K562 (cell line): ENCODE data around the gene TMEM167B. TPM values are rescaled to one million over a fixed set of nuclear protein-coding genes. Genes with fewer than 3 reads are reported as not detected.

Source experiments
- ATF7 ChIP-seq: fragments of 450-650 bp; IDR thresholded peaks from 2 replicates; pipeline ENCODE4 v1.7.1; 2014; ENCODE audit warnings: mild to moderate bottlenecking, moderate library complexity
- E2F4 ChIP-seq: sonication (generic); formaldehyde crosslinking; IDR thresholded peaks from 2 replicates; pipeline ENCODE4 v1.8.0; 2022; ENCODE audit warnings: mild to moderate bottlenecking, low read depth, missing genetic modification reagents
- FUS ChIP-seq: fragments of 200-400 bp; formaldehyde crosslinking; optimal IDR thresholded peaks from 2 replicates; pipeline ENCODE3; 2017; ENCODE audit warnings: low read depth, low read length
- SIX5 ChIP-seq, 2 experiments: IDR thresholded peaks; 2 replicates each; pipeline ENCODE4 v1.6.1; 2011; ENCODE audit warnings: low read length in 2 of 2, borderline replicate concordance in 1 of 2, low read depth in 1 of 2, mild to moderate bottlenecking in 1 of 2, moderate library complexity in 1 of 2; ENCODE audit not compliant: insufficient read depth in 1 of 2
- TAF1 ChIP-seq: IDR thresholded peaks from 2 replicates; pipeline ENCODE4 v1.6.1; 2011; ENCODE audit warnings: mild to moderate bottlenecking, low read length, moderate library complexity; ENCODE audit not compliant: insufficient read depth, control insufficient read depth, severe bottlenecking; ENCODE audit errors: extremely low read depth
- U2AF2 ChIP-seq: fragments of 200-400 bp; formaldehyde crosslinking; optimal IDR thresholded peaks from 2 replicates; pipeline ENCODE3; 2017; ENCODE audit warnings: low read depth, mild to moderate bottlenecking, low read length
- ZFP1 ChIP-seq: fragments of 450-650 bp; formaldehyde crosslinking; IDR thresholded peaks from 2 replicates; pipeline ENCODE4 v1.4.0; 2020; ENCODE audit warnings: mild to moderate bottlenecking, mixed read lengths
- ZFP36 ChIP-seq: fragments of 150-350 bp; IDR thresholded peaks from 2 replicates; pipeline ENCODE4 v1.6.1; 2018; ENCODE audit warnings: low read length, low read depth; ENCODE audit not compliant: partially characterized antibody
- ZNF175 ChIP-seq: fragments of 200-800 bp; sonication (Bioruptor generic); IDR thresholded peaks from 2 replicates; pipeline ENCODE4 v1.6.1; 2016; ENCODE audit warnings: low read depth, mild to moderate bottlenecking, missing genetic modification characterization, missing compliant biosample characterization
- ZNF277 ChIP-seq: fragments of 250-450 bp; sonication (Bioruptor Pico); IDR thresholded peaks from 2 replicates; pipeline ENCODE4 v1.8.0; 2022; ENCODE audit warnings: inconsistent platforms, mild to moderate bottlenecking, moderate library complexity, borderline replicate concordance
- ZNF395 ChIP-seq: fragments of 200-800 bp; sonication (Bioruptor generic); IDR thresholded peaks from 2 replicates; pipeline ENCODE4 v1.6.1; 2017; ENCODE audit warnings: missing genetic modification characterization, missing compliant biosample characterization
- polyA plus RNA-seq, 8 experiments: library from polyadenylated mRNA; depleted of rRNA in 4 of 8; stranded (reverse) in 5 of 8; unstranded in 3 of 8; fragments of >200 nt; fragmentation: Nextera tagmentation in 2 of 8; fragmentation: Illumina TruSeq in 1 of 8; extraction: Ambion mirVana in 2 of 8; extraction: Trizol in 1 of 8; gene quantifications; 2 replicates each; pipeline versions ENCODE4 v1.2.1 to v1.2.3, GENCODE V29; 2011 to 2014; ENCODE audit warnings: inconsistent platforms in 1 of 8, missing spikeins in 1 of 8
- total RNA-seq, 7 experiments: library from RNA; depleted of rRNA in 6 of 7; stranded (reverse); fragments of >200 nt in 6 of 7; fragmentation: Illumina TruSeq in 2 of 7; extraction: Trizol in 2 of 7; gene quantifications; 2 replicates each; pipeline versions ENCODE4 v1.2.1 to v1.2.3, GENCODE V29; 2011 to 2021; ENCODE audit warnings: low replicate concordance in 1 of 7
- TF ChIP-seq, protein P1 (sequence below), 2 experiments: fragments of 200-800 bp in 1 of 2; sonication (Bioruptor generic) in 1 of 2; sonication (generic) in 1 of 2; formaldehyde crosslinking in 1 of 2; IDR thresholded peaks in 1 of 2; conservative IDR thresholded peaks in 1 of 2; 2 replicates each; pipeline versions ENCODE4 v1.5.0 to v1.6.1; 2016 to 2020; ENCODE audit warnings: missing compliant biosample characterization in 1 of 2, missing genetic modification characterization in 1 of 2, missing genetic modification reagents in 1 of 2
- TF ChIP-seq, protein P2 (sequence below): fragments of 250-450 bp; sonication (Bioruptor Pico); IDR thresholded peaks from 2 replicates; pipeline ENCODE4 v1.8.0; 2022; ENCODE audit warnings: moderate library complexity, mild to moderate bottlenecking, inconsistent platforms

TMEM167B gene
- total and polyA plus RNA-seq, 9 of the 15 experiments (the other 6 are each of a cell fraction or from before 2014, with no cell fraction given): 17.2 to 36.4 (median 32.2) TPM

DNA sequence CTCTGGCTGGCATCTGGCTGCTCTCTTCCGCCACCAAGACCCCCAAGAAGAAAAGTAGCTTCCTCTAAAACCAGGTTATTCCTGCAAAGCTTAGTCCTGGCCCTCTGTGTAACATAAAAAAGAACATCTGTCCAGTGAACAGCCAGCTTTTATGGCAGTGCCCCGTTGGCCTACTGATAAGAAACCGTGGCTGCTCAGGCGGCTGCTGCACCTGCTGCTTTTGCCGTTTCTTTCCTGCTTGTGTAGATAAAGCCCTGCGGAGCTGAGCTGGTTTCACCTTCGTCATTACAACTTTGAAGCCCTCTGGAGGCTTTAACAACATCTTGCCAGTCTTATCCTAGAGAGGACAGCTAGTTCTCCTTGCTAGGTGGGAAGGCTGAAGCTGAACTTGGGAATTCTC, 43.9 kb downstream of the TMEM167B start (continued):
- TF ChIP-seq ZNF277 (CRISPR knock-in tag) (no peak), ZNF175 (CRISPR knock-in tag) (peak; percentile 75), ZFP1 (CRISPR knock-in tag) (no peak), ZFP36 (no peak), E2F4 (CRISPR knock-in tag) (no peak), ZNF395 (peak; percentile 97), ATF7 (0 out of 2 replicates have a peak, but pooled peaks have one; percentile 27), SIX5 (IDR thresholded peaks at IDR 0.05; ENCODE audit: borderline replicate concordance in 1 of 2, insufficient read depth in 1 of 2, low read depth in 1 of 2, low read length in 2 of 2) (no peak), TAF1 (peak; percentile 53), FUS (no peak), U2AF2 (no peak)
- TF ChIP-seq, protein P1, sequence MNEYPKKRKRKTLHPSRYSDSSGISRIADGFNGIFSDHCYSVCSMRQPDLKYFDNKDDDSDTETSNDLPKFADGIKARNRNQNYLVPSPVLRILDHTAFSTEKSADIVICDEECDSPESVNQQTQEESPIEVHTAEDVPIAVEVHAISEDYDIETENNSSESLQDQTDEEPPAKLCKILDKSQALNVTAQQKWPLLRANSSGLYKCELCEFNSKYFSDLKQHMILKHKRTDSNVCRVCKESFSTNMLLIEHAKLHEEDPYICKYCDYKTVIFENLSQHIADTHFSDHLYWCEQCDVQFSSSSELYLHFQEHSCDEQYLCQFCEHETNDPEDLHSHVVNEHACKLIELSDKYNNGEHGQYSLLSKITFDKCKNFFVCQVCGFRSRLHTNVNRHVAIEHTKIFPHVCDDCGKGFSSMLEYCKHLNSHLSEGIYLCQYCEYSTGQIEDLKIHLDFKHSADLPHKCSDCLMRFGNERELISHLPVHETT (CRISPR knock-in tag; conservative IDR thresholded peaks at IDR 0.05 in 1 of 2, IDR thresholded peaks at IDR 0.05 in 1 of 2): peak in 1 of 2 experiments; percentile 91; a peak in 2 of 4 replicates
- TF ChIP-seq, protein P2, sequence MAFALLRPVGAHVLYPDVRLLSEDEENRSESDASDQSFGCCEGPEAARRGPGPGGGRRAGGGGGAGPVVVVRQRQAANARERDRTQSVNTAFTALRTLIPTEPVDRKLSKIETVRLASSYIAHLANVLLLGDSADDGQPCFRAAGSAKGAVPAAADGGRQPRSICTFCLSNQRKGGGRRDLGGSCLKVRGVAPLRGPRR (CRISPR knock-in tag): no peak
